ENCODE results near the gene SIPA1L3. TPM values are rescaled to one million over a fixed set of nuclear protein-coding genes. Genes with fewer than 3 reads are reported as not detected.

The SIPA1L3 gene
- total RNA-seq, 4 donors from 2014 or later: 11.1 to 25.3 (median 14.5) TPM

GRCh38 chr19:37942516-37942902, 35.5 kb downstream of the SIPA1L3 start:
- H3K27me3 ChIP-seq: no peaks in the 10 kb centered on the region
- WGBS, 2 donors: 90 to 98% methylated on average over 4 to 6 of the region's 6 CpGs
- no peak overlapping the region for H3K27ac ChIP-seq
- no peak for DNase-seq
- no peak overlapping the region for H3K4me3 ChIP-seq
- H3K9me3 ChIP-seq: no peaks in the 10 kb centered on the region
- intact Hi-C loops (cut with DNase I): no loop called here
- H3K36me3 ChIP-seq: no peaks in the 10 kb centered on the region
- H3K4me1 ChIP-seq: peaks cover 0 to 13% (median 0%) of the 10 kb centered on the region in 3 donors
- TF ChIP-seq, protein P1, sequence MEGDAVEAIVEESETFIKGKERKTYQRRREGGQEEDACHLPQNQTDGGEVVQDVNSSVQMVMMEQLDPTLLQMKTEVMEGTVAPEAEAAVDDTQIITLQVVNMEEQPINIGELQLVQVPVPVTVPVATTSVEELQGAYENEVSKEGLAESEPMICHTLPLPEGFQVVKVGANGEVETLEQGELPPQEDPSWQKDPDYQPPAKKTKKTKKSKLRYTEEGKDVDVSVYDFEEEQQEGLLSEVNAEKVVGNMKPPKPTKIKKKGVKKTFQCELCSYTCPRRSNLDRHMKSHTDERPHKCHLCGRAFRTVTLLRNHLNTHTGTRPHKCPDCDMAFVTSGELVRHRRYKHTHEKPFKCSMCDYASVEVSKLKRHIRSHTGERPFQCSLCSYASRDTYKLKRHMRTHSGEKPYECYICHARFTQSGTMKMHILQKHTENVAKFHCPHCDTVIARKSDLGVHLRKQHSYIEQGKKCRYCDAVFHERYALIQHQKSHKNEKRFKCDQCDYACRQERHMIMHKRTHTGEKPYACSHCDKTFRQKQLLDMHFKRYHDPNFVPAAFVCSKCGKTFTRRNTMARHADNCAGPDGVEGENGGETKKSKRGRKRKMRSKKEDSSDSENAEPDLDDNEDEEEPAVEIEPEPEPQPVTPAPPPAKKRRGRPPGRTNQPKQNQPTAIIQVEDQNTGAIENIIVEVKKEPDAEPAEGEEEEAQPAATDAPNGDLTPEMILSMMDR (IDR thresholded peaks at IDR 0.05): no peak
- TF ChIP-seq POLR2A (IDR thresholded peaks at IDR 0.05): no peak

DNA sequence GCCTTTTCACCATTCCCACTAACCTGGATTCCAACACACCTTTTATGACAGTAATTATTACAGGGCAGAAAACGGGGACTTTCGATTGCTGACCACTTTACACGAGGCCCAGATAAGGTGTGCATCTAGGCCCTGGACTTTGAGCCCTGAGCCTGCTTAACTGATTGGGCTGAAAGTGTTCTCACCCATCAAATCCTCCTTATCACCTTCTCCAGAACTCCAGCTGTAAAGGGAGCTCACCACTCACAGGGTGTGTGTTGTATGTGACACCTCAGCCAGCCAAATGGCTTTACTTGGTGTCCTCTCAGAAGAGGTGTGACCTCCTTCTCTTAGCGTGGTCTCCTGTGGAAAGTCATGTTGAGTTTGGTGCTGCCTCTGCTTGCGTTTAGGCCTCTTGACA, 36.5 kb downstream of the SIPA1L3 start:
- Histone ChIP-seq H3K9me3 (no peaks in the 10 kb centered on the region), H3K4me1 (peaks cover 0 to 19% (median 0%) of the 10 kb centered on the region in 3 donors), H3K4me3 (no peak overlapping the region), H3K36me3 (no peaks in the 10 kb centered on the region), H3K27me3 (no peaks in the 10 kb centered on the region), H3K27ac (no peak overlapping the region)
- DNase-seq: no peak
- intact Hi-C loops (cut with DNase I): no loop called here
- 88 to 94% methylated on average over 5 of the region's 5 CpGs for WGBS, 2 donors
- TF ChIP-seq POLR2A (IDR thresholded peaks at IDR 0.05): no peak
- TF ChIP-seq, protein P1 (IDR thresholded peaks at IDR 0.05): no peak

- intact Hi-C loops (cut with DNase I): no loop called here
- no peaks in the 10 kb centered on the region for H3K36me3 ChIP-seq
- H3K4me1 ChIP-seq: peaks cover 0 to 12% (median 0%) of the 10 kb centered on the region in 3 donors
- H3K27me3 ChIP-seq: no peaks in the 10 kb centered on the region
- H3K4me3 ChIP-seq: no peak overlapping the region
- DNase-seq: no peak
- WGBS, 2 donors: 89 to 92% methylated on average over 6 of the region's 6 CpGs
- TF ChIP-seq POLR2A (IDR thresholded peaks at IDR 0.05): no peak
- TF ChIP-seq, protein P1 (IDR thresholded peaks at IDR 0.05): no peak
- H3K27ac ChIP-seq: no peak overlapping the region
- no peaks in the 10 kb centered on the region for H3K9me3 ChIP-seq
Measured at GRCh38 chr19:37946132-37946531, 39.1 kb downstream of the SIPA1L3 start.

DNA sequence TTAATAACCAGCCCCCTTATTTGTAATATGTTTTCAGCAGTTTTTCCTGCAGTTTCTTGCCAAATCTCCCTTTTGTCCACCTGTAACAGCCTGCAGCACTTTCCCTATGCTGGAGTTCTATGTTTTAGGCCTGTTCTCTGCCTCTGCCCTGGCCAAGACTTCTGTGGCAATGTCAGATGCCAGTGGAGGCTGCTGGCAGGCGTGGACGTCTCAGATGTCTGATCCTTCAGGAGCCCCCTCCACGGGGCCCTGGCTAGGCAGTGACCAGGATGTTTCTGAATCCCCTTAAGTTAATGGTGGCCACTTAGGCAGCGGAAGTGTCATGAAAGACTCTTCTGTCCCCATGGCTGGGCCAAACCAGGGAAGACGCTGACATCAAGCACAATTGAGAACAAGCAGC, 40.8 kb downstream of the SIPA1L3 start:
- DNase-seq: no peak
- no peak for TF ChIP-seq POLR2A (IDR thresholded peaks at IDR 0.05)
- TF ChIP-seq, protein P1 (IDR thresholded peaks at IDR 0.05): no peak
- 71 to 100% methylated on average over 1 to 3 of the region's 5 CpGs for WGBS, 2 donors
- H3K4me3 ChIP-seq: no peak overlapping the region
- H3K27ac ChIP-seq: no peak overlapping the region
- intact Hi-C loops (cut with DNase I): no loop called here
- H3K9me3 ChIP-seq: no peaks in the 10 kb centered on the region
- H3K27me3 ChIP-seq: no peaks in the 10 kb centered on the region
- no peaks in the 10 kb centered on the region for H3K36me3 ChIP-seq
- H3K4me1 ChIP-seq: peaks cover 0 to 6% (median 0%) of the 10 kb centered on the region in 3 donors

- intact Hi-C loops (cut with DNase I): no loop called here
- Histone ChIP-seq H3K27ac (no peak overlapping the region), H3K9me3 (no peaks in the 10 kb centered on the region), H3K27me3 (no peaks in the 10 kb centered on the region), H3K4me3 (no peak overlapping the region), H3K36me3 (no peaks in the 10 kb centered on the region), H3K4me1 (peaks cover 0 to 9% (median 0%) of the 10 kb centered on the region in 3 donors)
- WGBS, 2 donors: 73 to 87% methylated on average over 6 of the region's 6 CpGs
- DNase-seq: no peak
- TF ChIP-seq, protein P1 (IDR thresholded peaks at IDR 0.05): no peak
- TF ChIP-seq POLR2A (IDR thresholded peaks at IDR 0.05): no peak
Measured at GRCh38 chr19:37948362-37948761, 41.4 kb downstream of the SIPA1L3 start.
